HG03103 (cell line): ENCODE data around the gene CCDC192.
A peak's percentile ranks its signal among the peaks of the same experiment; 100 is the strongest.

Experiments used
- ATAC-seq: cut with Tn5 transposase; IDR thresholded peaks from one replicate; pipeline ENCODE4 v1.9.1; 2021; ENCODE audit warnings: low read depth; ENCODE audit not compliant: unreplicated experiment

Gene CCDC192

DNA sequence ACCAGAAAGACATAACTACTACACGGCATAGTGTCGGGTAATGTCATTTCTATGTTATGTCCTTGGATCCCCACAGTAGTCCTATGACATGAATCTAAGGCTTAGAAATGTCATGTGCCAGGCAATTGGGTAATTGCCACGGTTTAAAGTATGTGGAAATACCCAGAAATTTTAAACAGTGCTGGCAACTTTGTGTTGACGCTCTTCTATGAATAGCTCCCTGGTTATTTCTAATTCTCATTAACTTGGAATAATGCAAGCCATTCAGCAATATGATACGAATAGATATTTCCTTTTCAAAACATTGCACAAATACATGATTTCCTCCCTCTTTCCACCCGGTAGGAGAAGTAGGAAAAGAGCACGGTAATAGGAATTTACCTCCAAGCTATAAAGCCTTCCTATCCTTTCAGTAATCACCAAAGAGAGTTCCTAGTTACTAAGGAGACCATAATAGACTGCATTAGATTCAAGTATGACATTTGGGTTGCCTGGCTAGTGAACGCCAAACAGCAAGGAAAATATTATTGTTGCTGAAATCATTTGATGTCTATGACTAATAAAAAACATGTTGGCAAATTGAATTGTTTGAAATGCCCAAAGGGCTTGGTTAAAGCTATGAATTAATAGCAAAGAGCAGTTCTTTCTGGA lies 168.4 kb downstream of the CCDC192 start:
- ATAC-seq: no peak

DNA sequence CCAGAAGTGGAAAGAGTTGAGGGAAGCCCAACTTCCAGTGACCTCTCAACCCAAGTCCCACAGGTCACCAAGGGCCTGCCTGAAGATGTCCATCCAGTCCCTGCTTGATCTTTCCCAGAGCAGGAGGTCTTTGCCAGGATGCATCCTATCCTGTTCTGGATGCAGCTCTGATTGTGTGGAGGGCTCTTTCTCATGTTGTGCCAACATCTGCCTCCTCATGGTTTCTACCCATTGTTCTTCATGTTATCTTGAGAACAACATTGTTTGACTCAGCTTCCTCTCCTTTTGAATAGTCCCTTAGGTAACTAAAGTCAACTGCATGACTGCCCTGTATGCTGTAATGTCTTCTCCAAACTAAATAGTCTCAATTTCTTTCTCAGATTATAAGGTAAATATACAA lies 169.3 kb downstream of the CCDC192 start:
- ATAC-seq: no peak

- ATAC-seq: peak; percentile 81
Measured at GRCh38 chr5:127875235-127876021, 172.2 kb downstream of the CCDC192 start.

DNA sequence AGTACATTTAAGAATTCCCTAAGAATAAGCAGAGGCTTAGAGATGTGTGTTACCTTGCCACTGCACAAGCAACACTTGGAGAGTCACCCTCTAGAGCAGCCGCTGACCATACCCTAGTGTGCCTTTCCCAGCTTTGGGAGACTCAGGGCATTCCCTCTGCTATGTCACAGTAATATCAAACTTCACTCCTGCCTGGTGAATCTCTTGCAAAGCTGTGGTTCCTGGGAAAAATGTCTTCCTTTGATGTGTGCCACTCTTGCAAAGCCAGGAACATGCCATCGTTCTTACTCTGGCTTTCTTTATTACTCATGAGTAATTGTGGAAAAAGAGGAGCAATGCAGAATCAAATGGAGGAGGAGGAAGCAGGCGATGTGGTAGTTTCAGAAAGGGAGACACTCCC lies 173.2 kb downstream of the CCDC192 start:
- no peak for ATAC-seq

- ATAC-seq: no peak
Measured at GRCh38 chr5:127878174-127878750, 175.1 kb downstream of the CCDC192 start.

DNA sequence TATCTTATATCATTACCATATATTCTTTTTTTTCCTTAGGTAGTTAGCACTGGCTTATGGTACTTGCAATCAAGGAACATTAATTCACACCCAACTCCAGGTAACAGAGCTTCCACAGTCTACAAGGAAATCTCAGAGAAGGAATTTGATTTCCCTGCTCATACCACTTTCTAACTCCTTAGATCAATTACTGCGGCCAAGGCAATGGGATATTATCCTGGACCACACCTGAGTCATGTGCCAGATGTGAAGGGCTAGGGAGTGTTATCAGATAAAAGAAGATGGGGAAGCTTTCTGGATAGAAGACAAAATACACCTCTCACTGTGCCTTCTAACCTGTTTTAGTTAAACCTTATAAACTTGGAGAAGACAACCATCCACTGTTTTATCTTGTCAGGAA lies 181.2 kb downstream of the CCDC192 start:
- no peak for ATAC-seq

GRCh38 chr5:127885176-127885575 lies 182.0 kb downstream of the CCDC192 start:
- no peak for ATAC-seq

GRCh38 chr5:127886081-127886480 lies 182.9 kb downstream of the CCDC192 start:
- no peak for ATAC-seq

DNA sequence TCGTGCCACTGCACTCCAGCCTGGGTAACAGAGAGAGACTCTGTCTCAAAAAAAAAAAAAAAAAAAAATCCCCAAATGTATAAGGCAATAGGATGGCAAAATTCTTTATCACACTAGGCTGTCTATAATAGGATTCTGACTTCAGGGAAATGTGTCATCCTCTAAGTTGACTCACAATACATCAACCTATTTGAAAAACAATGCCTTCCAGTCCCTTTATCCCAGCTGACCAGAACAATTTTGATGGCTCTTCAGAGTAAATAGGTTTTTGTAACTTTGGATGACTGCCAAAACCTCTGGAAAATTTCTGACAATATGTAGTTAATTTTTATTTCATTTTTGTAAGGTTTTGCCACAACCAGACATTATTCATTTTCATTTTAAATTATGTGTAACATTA lies 184.1 kb downstream of the CCDC192 start:
- no peak for ATAC-seq

DNA sequence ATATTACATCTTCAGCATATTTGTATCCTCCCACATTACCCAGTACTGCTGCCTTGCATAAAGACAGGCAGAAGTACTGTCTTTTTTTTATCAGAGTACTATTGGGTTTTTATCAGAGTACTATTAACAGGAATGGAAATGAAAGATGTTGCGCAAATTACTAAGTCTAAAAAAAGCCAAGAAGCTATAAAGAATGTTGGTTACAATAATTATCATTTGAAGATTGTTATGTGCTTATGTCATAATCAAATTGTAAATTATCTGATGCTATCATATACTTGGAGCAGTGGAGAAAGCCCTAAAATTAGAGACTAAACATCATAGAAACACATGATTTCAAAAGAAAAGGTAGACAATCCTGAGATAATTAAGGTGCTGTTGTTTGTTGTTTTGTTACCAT lies 188.8 kb downstream of the CCDC192 start:
- ATAC-seq: no peak

DNA sequence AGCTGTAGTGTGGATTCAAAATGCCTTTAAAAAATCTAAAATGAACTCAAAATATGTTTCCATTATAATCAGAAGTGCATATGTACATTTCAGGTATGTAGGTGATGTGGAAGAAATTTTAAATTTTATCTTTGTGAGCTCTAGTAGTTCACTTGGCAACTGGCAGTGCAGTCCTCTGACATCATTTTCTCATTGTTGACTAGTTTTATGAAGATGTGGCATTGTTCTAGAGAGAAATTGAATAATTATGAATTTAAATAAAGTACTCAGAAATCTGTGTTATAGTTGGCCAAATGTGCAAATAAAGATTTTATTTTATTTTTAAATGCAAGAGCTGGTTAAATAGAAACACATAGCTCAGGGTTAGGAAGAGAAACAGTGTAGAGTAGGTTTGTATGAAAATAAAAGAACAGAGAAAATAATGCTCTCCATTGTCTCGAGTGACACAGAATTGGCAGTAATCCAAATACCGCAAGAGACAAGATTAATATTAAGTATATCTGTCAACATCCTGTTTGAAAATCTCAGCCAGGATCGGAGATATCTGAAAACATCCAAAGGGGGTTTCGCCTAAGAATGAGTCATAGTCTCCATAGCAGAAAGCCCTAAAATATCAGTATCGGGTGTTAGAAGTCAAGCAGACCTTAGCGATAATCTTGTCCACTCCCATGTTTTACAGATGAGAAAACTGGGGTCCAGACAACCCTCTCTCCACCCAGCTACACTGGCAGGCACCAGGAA lies 189.4 kb downstream of the CCDC192 start:
- ATAC-seq: no peak

GRCh38 chr5:127893232-127893631 lies 190.0 kb downstream of the CCDC192 start:
- no peak for ATAC-seq

- no peak for ATAC-seq
Measured at GRCh38 chr5:127894461-127894860, 191.3 kb downstream of the CCDC192 start.

- no peak for ATAC-seq
Measured at GRCh38 chr5:127898551-127899213, 195.5 kb downstream of the CCDC192 start.

DNA sequence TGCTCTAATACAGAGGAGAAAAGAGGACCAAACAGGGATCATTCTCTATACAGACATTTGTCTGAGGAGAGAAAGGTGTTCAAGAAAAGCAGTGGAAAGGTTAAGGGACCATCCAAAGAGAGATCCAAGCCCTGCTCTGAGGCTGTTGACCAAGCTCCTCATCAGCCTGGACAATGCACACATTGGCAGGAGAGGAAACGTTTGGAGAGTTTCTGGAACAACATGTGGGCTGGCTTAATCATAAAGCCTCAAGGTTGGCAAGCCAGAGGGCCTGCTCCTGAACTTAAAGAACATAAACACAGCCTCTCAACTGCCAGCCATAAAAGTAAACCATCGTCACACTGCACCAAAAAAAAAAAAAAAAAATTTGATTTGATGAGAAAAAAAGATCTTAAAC lies 196.0 kb downstream of the CCDC192 start:
- no peak for ATAC-seq

GRCh38 chr5:127906562-127907204 lies 203.5 kb downstream of the CCDC192 start:
- ATAC-seq: no peak

GRCh38 chr5:127907907-127908306 lies 204.7 kb downstream of the CCDC192 start:
- no peak for ATAC-seq

GRCh38 chr5:127909066-127909465 lies 205.9 kb downstream of the CCDC192 start:
- ATAC-seq: peak; percentile 85

DNA sequence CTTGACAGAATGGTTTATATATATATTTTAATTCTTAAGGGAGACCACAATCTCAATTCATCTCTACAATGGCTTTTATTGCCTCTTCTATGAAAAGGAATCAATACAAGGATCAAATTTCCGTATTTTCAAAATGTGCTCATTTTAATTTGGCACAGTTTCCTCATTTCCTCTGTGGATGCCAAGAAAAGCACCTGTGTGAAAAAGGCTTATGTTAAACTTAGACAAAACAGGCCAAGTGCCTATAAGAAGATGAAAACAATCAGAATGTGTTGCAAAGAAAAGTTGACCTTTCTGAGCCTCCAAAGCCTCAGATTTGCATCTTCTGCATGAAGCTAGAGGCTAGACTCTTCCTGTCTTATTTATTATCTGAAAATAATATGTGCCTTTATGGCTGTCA lies 206.6 kb downstream of the CCDC192 start:
- ATAC-seq: no peak

- no peak for ATAC-seq
Measured at GRCh38 chr5:127910307-127910956, 207.2 kb downstream of the CCDC192 start.
